Muscle of leg (tissue), 11 donors: ENCODE data around the gene CARMIL1. TPM values are rescaled to one million over a fixed set of nuclear protein-coding genes. Genes with fewer than 3 reads are reported as not detected.

ENCODE experiments used
- DNase-seq: peaks from one replicate; pipeline ENCODE4 v3.0.0; 2013
- H3K27ac ChIP-seq: one replicate; pipeline ENCODE4 v1.5.1; 2013; ENCODE audit warnings: mild to moderate bottlenecking, low read length, control low read depth
- H3K27me3 ChIP-seq: one replicate; pipeline ENCODE4 v1.6.1; 2013; ENCODE audit warnings: low read length; ENCODE audit not compliant: control insufficient read depth, insufficient read depth
- H3K36me3 ChIP-seq: one replicate; pipeline ENCODE4 v1.6.1; 2013; ENCODE audit warnings: low read length; ENCODE audit not compliant: control insufficient read depth, insufficient read depth
- H3K4me1 ChIP-seq: one replicate; pipeline ENCODE4 v1.6.1; 2013; ENCODE audit warnings: low read length; ENCODE audit not compliant: control insufficient read depth, insufficient read depth
- H3K4me3 ChIP-seq: one replicate; pipeline ENCODE4 v1.5.1; 2013; ENCODE audit warnings: low read length, control low read depth
- H3K9me3 ChIP-seq: replicated peaks from 2 replicates; pipeline ENCODE4 v1.6.1; 2013; ENCODE audit warnings: low read depth, low read length; ENCODE audit not compliant: control insufficient read depth
- WGBS: methylation state at CpG from one replicate; pipeline ENCODE4 v1.1.5; 2013; ENCODE audit warnings: missing lambda C conversion rate; ENCODE audit not compliant: insufficient coverage; 5-methylcytosine and 5-hydroxymethylcytosine counted together
- polyA plus RNA-seq, 8 donors: library from polyadenylated mRNA; unstranded; fragments of 120-200 nt; gene quantifications; one replicate each; pipeline versions ENCODE4 v1.2.1 to v1.2.3, GENCODE V29; 2013; ENCODE audit warnings: inconsistent platforms in 1 of 8, low replicate concordance in 1 of 8; ENCODE audit not compliant: insufficient read length in 8 of 8, insufficient read depth in 1 of 8
- total RNA-seq: library from RNA; stranded (reverse); fragments of 120-200 nt; gene quantifications from one replicate; pipeline ENCODE4 v1.2.4, GENCODE V29; 2013

Gene CARMIL1
- total and polyA plus RNA-seq, 9 donors: 3.1 to 6.4 (median 3.6) TPM

DNA sequence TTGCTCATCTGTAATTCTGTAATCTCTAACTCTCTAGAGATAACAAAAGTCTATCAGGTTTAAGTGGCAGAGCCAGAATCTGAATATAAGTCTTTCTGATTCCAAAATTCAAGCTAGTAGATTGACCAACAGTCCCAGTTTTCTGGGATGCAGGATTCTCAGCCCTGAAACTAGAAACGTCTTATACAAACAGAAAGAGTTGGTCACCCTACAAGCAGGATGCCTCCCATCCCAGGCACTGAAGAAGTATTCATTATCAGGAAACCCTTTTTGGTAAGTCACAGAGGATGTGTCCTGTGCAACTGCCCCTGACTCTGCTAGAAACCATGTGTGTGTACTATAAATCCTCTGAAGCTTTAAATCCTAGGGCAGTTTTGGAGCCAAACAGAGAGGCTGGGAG, 135.0 kb downstream of the CARMIL1 start:
- Histone ChIP-seq H3K27ac (no peak overlapping the region), H3K36me3 (no peaks in the 10 kb centered on the region), H3K27me3 (no peaks in the 10 kb centered on the region), H3K9me3 (no peaks in the 10 kb centered on the region), H3K4me3 (no peak overlapping the region), H3K4me1 (no peaks in the 10 kb centered on the region)
- WGBS: 50% methylated on average over 1 of the region's 1 CpG
- DNase-seq: no peak

DNA sequence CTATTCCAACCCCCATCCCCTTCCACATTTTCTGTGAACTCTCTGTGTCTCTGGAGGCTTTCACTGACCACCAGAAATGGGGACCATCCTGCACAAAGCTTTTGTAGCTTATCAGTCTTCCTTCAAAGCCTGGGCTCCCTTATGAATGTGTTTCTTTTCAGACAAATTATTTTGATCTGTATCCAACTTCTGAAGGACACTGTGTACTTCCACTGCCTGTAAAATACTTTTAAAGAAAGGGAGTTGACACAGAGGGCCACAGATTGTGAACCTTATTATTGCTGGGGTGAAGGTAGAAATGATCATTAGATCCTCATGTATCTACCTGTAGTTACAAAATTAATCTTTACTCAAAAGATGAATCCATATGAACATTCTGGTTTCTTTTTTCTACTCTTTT, 135.6 kb downstream of the CARMIL1 start:
- no peaks in the 10 kb centered on the region for H3K9me3 ChIP-seq
- no peak for DNase-seq
- no peaks in the 10 kb centered on the region for H3K36me3 ChIP-seq
- no peaks in the 10 kb centered on the region for H3K4me1 ChIP-seq
- H3K27ac ChIP-seq: no peak overlapping the region
- H3K4me3 ChIP-seq: no peak overlapping the region
- H3K27me3 ChIP-seq: no peaks in the 10 kb centered on the region

DNA sequence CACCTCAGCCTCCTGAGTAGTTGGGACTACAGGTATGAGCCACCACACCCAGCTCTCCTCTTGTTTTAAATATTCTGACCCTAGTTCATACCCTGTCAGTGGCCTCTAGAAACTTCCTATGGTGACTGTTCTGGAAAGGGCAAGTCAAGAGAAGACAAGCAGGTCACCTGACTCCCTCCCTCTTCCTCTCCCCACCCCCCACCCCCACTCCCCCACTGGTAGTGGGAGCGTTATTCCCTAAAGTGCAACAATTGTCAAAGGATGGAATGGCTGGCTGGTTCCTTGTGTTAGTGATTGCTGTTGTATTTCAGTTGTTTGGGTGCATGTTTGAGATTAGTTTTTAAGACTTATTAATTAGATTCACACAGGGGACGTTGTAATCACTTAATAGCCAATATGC, 136.1 kb downstream of the CARMIL1 start:
- no peak overlapping the region for H3K27ac ChIP-seq
- no CpG with 5 or more reads among the region's 2 CpGs for WGBS
- DNase-seq: no peak
- H3K36me3 ChIP-seq: no peaks in the 10 kb centered on the region
- H3K27me3 ChIP-seq: no peaks in the 10 kb centered on the region
- no peak overlapping the region for H3K4me3 ChIP-seq
- no peaks in the 10 kb centered on the region for H3K9me3 ChIP-seq
- H3K4me1 ChIP-seq: no peaks in the 10 kb centered on the region

DNA sequence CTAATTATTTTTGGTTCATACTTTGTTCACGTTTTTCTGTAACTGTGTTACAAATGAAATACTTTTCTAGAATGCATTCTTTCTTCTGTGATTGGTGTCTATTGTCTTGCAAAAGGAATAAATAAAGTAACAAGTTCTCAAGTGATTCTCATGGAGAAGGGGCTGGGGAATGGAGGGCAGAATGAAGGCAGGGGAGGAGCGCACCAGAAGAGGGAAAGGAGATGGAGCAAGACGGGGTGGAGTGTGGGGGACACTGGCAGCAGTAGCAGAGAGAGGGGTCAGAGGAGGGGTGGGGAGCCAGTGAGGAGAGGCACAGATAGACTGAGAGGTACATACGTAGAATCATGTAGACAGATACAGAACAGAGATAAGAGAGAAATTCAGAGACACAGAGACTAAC, 136.5 kb downstream of the CARMIL1 start:
- H3K9me3 ChIP-seq: no peaks in the 10 kb centered on the region
- WGBS: 81% methylated on average over 3 of the region's 4 CpGs
- H3K4me1 ChIP-seq: no peaks in the 10 kb centered on the region

DNA sequence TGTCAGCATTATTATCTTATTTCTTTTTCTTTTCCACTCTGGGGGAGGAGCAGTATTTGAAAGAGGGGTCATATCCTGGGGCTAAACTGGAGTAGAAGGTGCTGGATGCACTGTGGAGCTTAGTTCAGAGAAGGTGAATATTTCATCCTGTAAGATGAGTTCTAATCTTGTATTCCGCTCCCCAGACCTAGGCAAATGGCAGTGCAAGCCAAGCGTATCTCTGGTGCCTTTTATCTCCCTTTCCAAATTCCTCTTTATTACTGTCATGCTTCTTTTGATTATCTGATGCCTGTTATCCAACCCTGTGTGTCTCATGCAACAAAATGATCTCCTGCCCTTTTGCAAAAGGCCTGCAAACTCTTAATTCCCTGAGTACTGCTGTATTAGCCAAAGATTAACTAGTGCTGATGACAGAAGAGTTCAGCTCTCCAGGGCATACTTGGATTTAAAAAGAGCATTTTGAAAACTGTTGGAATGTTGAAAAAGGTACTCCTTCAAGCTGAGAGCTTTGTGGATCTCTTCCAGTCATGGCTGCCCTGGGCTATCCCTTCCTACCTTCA, 138.0 kb downstream of the CARMIL1 start:
- no peak overlapping the region for H3K27ac ChIP-seq
- H3K27me3 ChIP-seq: no peaks in the 10 kb centered on the region
- no peaks in the 10 kb centered on the region for H3K4me1 ChIP-seq
- 14% methylated on average over 1 of the region's 2 CpGs for WGBS
- no peak overlapping the region for H3K4me3 ChIP-seq
- no peaks in the 10 kb centered on the region for H3K9me3 ChIP-seq
- no peak for DNase-seq
- no peaks in the 10 kb centered on the region for H3K36me3 ChIP-seq

More for the DNA sequence above, 136.5 kb downstream of the CARMIL1 start:
- Histone ChIP-seq H3K27ac (no peak overlapping the region), H3K27me3 (no peaks in the 10 kb centered on the region), H3K4me3 (no peak overlapping the region), H3K36me3 (no peaks in the 10 kb centered on the region)
- DNase-seq: no peak

DNA sequence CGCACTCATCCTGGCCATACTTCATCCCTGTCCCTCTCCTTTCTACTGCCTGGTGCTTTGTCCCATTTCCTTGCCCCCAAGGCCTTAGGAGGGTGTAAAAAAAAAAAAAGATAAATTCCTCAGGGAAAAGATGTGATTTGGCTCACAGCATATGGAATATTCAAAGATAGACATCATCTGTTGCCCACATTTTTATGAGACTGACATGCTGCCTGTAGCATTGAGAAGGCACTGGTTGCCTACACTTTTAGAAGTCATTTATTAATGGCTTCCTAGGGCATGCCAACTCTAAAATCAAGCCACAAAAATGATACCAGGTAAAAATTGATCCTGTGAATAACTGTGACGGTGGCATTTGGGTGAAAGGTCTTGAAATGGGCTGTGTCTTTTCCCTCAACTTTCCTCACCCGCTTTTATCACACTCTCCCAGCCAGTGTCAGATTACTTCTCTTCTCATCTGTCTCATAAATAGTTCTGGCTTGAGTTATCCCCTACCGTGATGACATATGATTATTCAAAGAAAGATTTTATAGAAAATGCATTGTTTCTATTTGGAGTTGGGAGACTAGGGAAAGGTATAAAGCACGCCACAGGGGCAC, 139.4 kb downstream of the CARMIL1 start:
- no peaks in the 10 kb centered on the region for H3K36me3 ChIP-seq

DNA sequence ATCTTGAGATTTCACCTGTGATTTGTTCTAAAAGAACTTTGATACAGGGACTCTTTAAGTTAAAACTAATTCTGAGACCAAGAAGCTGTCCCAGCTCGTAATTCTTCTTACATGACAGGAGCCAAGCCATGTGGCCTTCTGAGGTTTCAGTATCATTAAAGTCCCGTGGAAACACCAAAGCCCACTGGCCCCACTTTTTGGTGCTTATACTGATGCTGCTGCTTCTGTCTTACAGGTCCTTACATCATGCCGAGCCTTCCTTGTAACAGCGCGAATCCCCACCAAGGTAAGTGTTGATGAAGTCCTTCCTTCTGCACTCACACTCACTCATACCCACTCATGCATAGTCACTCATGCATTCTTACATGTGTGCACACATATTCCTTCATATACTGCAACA, 140.7 kb downstream of the CARMIL1 start:
- H3K4me1 ChIP-seq: no peaks in the 10 kb centered on the region
- no peak for DNase-seq
- no peaks in the 10 kb centered on the region for H3K36me3 ChIP-seq
- H3K27ac ChIP-seq: no peak overlapping the region
- WGBS: 96% methylated on average over 5 of the region's 5 CpGs
- H3K27me3 ChIP-seq: no peaks in the 10 kb centered on the region
- no peak overlapping the region for H3K4me3 ChIP-seq
- no peaks in the 10 kb centered on the region for H3K9me3 ChIP-seq

More for the DNA sequence above, 139.4 kb downstream of the CARMIL1 start:
- H3K9me3 ChIP-seq: no peaks in the 10 kb centered on the region
- H3K27me3 ChIP-seq: no peaks in the 10 kb centered on the region
- no peak for DNase-seq
- no peaks in the 10 kb centered on the region for H3K4me1 ChIP-seq
- no peak overlapping the region for H3K4me3 ChIP-seq
- H3K27ac ChIP-seq: no peak overlapping the region
- WGBS: 100% methylated on average over 1 of the region's 5 CpGs

DNA sequence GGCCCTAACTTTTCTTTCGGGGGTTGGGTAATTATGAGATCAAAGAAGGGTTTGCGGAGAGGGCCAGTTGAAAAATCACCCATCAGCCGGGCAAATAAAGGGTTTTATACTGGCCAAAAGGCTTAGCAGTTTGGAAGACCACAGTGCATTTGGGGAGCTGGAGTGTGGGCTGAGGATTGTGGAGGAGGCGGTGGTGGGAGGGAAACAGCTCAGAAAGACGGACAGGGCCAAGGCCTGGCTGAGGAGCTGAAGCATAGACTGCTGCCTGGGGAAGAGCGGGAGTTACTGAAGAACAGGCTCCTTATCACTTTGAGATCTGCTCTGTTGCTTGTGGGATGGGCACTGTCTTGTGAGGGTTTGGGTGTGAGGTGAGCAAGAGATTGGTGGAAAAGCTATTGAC, 144.2 kb downstream of the CARMIL1 start:
- Histone ChIP-seq H3K27ac (no peak overlapping the region), H3K4me1 (no peaks in the 10 kb centered on the region), H3K4me3 (no peak overlapping the region), H3K27me3 (no peaks in the 10 kb centered on the region), H3K36me3 (no peaks in the 10 kb centered on the region), H3K9me3 (no peaks in the 10 kb centered on the region)
- WGBS: 73% methylated on average over 6 of the region's 6 CpGs
- DNase-seq: no peak

DNA sequence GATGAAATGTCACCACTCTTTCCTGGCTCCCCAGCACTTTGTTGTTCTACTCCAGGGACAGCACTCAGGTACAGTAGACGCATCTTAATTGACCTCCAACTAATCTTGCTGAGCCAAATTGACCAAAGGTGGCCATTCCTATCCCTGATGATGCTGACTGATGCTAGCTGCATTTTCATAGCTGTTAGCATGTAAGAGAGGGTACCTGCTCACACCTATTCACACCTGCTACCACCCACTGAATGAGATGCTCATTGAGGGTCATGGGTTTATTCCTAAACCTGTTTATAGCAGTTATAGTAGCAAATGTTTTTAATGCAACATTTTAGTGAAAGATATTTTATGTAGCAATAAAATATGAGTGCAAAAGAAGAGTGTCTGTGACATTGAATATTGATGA, 145.1 kb downstream of the CARMIL1 start:
- H3K27me3 ChIP-seq: no peaks in the 10 kb centered on the region
- H3K36me3 ChIP-seq: no peaks in the 10 kb centered on the region
- no CpG with 5 or more reads among the region's 1 CpG for WGBS
- H3K4me3 ChIP-seq: no peak overlapping the region
- H3K9me3 ChIP-seq: no peaks in the 10 kb centered on the region
- no peak overlapping the region for H3K27ac ChIP-seq
- no peaks in the 10 kb centered on the region for H3K4me1 ChIP-seq
- DNase-seq: no peak

DNA sequence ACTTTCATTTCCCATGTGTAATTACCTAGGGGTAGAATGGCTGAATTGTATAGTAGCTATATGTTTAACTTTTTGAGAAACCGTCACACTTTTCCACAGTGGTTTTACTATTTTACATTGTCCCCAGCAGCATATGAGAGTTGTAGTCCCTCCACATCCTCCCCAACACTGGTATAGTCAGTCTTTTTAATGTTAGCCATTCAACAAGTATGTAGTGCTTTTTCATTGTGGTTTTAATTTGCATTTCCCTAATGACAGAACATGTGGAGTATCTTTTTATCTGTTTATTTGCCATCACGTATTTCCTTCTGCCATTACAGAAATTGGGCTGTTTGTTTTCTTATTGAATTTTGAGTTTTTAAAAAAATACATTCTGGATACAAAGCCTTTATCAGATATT, 148.4 kb downstream of the CARMIL1 start:
- H3K9me3 ChIP-seq: no peaks in the 10 kb centered on the region
- no peaks in the 10 kb centered on the region for H3K27me3 ChIP-seq
- H3K36me3 ChIP-seq: no peaks in the 10 kb centered on the region
- DNase-seq: no peak
- H3K27ac ChIP-seq: no peak overlapping the region
- H3K4me1 ChIP-seq: no peaks in the 10 kb centered on the region
- WGBS: no CpG with 5 or more reads among the region's 2 CpGs
- H3K4me3 ChIP-seq: no peak overlapping the region
